HFF-Myc (cell line): Measurements from ENCODE around the gene YIPF4.

Experiments used
- DNase-seq: peaks from one replicate; pipeline ENCODE4 v3.0.0-alpha.2; 2011; ENCODE audit warnings: low read depth; ENCODE audit errors: extremely low read depth
- H3K4me3 ChIP-seq: replicated peaks from 2 replicates; pipeline ENCODE4 v1.5.1; 2011; ENCODE audit warnings: low read depth, mild to moderate bottlenecking, control low read depth, low read length
- TF ChIP-seq, protein P1 (sequence below): IDR thresholded peaks from 2 replicates; pipeline ENCODE4 v1.5.1; 2012; ENCODE audit warnings: mild to moderate bottlenecking, low read depth, low read length, control low read depth; ENCODE audit errors: missing control alignments

The YIPF4 gene

DNA sequence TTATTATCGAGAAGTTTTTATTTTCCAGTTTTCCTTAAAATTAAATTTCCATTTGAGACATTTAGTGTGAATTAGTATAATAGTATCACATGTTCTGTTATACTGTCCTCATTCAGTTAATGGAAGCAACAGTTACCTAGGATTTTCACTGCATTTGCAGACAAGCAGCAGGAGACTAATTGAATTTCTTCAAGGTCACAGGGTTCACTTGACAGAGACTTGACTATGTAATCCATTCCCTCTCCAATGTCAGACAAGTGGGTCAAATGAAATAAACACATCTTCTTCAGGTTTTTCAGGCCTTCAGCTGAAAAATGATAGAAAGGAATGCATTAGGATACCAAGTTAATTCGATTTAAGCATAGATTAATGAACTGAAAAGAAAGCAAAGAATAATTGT, 39.7 kb upstream of the YIPF4 start:
- no peak overlapping the region for H3K4me3 ChIP-seq
- TF ChIP-seq, protein P1, sequence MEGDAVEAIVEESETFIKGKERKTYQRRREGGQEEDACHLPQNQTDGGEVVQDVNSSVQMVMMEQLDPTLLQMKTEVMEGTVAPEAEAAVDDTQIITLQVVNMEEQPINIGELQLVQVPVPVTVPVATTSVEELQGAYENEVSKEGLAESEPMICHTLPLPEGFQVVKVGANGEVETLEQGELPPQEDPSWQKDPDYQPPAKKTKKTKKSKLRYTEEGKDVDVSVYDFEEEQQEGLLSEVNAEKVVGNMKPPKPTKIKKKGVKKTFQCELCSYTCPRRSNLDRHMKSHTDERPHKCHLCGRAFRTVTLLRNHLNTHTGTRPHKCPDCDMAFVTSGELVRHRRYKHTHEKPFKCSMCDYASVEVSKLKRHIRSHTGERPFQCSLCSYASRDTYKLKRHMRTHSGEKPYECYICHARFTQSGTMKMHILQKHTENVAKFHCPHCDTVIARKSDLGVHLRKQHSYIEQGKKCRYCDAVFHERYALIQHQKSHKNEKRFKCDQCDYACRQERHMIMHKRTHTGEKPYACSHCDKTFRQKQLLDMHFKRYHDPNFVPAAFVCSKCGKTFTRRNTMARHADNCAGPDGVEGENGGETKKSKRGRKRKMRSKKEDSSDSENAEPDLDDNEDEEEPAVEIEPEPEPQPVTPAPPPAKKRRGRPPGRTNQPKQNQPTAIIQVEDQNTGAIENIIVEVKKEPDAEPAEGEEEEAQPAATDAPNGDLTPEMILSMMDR, result no peak
- no peak for DNase-seq

DNA sequence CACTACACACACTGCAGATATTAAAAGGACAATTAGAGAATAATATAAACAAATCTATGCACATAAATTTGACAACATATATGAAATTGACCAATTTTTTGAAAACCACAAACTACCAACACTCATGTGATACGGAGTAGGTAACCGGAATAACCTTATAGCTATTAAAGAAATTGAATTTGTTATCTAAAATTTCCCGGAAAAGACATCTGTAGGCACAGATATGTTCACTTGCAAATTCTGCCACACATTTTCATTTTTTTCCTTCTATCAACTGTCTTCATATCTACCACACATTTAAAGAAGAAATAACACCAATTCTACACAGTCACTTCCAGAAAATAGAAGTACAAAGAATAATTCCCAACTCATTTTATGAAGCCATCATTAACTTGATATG, 35.4 kb upstream of the YIPF4 start:
- TF ChIP-seq, protein P1, result no peak
- no peak overlapping the region for H3K4me3 ChIP-seq
- DNase-seq, result no peak

DNA sequence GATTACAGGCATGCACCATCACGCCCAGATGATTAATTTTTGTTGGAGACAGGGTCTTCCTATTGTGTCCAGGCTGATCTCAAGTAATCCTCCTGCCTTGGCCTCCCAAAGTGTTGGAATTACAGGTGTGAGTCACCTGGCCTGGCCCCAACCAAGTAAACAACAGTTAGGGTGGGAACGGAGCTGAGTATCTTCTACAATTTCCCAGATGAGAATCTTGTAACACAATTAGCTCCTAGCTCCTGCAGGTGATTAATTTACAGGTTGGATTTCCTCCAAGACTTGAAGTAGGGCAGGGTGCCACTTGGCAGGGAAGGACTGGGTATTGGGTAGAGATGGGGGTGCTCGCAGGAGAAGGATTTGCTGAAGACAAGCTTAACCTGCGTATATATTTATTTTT, 30.8 kb upstream of the YIPF4 start:
- TF ChIP-seq, protein P1, result no peak
- no peak overlapping the region for H3K4me3 ChIP-seq
- no peak for DNase-seq

DNA sequence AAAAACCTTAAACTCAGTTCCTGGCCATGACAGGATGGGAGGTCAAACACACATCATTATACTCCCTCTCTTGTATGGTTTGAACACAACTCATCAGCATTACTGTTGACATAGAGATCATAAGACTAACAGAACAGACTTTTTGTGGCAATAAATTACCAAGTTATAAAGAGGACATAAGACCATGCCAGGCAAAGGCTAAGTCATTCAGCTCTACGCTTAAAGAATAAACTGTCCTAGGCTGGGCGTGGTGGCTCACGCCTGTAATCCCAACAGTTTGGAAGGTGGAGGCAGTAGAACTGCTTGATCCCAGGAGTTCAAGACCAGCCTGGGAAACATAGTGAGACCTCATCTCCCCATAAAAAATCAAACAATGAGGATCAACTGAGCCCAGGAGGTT, 29.4 kb upstream of the YIPF4 start:
- H3K4me3 ChIP-seq, result no peak overlapping the region
- TF ChIP-seq, protein P1, result no peak
- no peak for DNase-seq

DNA sequence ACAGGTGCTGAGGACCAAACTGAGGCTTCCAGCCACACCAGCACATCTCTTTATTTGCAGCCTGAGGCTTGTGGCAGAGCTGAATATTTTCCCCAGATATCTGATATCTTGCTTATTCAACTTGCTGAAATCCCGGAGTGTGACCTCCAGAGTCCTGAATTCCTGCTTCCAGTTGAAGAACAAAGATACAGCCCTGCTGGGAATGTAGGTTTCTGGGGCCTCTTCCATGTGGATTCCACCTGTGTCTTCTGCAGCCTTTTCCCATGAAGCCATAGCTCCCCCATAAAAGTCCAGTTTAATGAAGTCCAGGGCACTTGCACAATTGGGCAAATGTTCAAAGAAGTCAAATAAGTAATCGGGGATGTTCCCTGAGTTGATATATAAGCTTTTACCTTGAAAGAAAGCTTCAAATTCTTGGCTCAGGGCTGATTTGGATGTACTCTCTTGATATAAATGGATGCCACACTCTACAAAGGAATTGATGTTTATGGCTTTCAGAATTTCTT, 27.9 kb upstream of the YIPF4 start:
- DNase-seq, result peak; percentile 4
- TF ChIP-seq, protein P1, result no peak
- H3K4me3 ChIP-seq, result no peak overlapping the region

DNA sequence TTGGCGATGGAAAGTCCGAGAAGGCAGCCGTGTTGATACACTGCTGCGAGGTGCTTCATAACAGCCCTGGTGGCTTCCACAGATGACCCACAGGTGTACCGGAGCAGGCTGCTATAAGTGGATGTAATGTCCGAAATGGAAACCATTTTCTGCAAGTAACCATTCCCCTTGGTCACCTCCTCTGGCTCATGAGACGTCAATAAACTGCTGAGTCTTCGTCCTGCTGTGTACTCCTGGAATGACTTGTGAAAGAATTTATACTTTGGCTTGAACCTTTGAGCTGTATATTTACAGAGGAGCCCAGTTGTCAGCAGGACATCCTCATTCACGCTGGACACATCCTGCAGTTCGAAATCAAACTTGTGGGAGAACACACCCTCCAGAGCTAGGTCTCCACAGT, 27.4 kb upstream of the YIPF4 start:
- no peak overlapping the region for H3K4me3 ChIP-seq
- TF ChIP-seq, protein P1, result no peak
- DNase-seq, result no peak

DNA sequence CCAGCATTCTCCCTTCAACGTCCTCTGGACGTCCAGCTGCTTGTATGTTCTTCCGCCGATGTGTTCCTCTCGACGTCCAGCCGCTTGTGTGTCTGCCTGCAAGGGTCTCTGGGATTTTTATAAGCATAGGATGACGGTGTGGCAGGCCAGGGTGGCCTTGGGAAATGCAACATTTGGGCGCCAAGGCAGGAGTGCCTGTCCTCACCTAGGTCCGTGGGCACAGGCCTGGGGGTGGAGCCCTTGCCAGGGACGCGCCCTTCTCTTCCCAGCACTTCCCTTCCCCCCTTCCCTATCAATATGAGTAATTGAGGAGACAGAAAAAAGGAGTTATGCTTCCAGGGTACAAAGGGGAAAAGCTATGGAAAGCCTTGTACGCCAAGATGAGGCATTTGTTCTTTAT, 19.5 kb upstream of the YIPF4 start:
- no peak overlapping the region for H3K4me3 ChIP-seq
- TF ChIP-seq, protein P1, result no peak
- no peak for DNase-seq
